GM18502 (cell line): Measurements from ENCODE around the gene ARID3C.

ENCODE experiments used
- ATAC-seq: cut with Tn5 transposase; IDR thresholded peaks from one replicate; pipeline ENCODE4 v1.9.1; 2021; ENCODE audit warnings: mild to moderate bottlenecking; ENCODE audit not compliant: unreplicated experiment, poor library complexity

ARID3C gene

GRCh38 chr9:34580358-34580757, 48.5 kb downstream of the ARID3C start:
- no peak for ATAC-seq

DNA sequence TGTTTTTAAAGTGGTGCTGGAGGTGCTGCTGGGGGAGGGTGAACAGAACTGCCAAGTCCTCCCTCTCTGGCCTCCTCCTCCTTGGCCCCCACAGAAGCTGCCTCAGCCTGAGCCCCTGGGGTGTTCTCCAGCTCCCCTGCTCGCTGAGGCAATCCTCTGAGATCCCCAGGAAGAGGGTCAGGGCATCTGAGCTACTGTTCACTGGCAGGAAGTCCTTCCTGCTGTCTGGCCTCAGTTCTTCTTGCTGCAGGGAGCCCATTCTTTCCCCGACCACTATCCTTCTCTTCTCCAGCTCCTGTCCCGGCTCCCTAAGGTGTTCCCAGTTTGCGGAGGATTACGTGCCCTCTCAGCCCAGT, 49.1 kb downstream of the ARID3C start:
- no peak for ATAC-seq

DNA sequence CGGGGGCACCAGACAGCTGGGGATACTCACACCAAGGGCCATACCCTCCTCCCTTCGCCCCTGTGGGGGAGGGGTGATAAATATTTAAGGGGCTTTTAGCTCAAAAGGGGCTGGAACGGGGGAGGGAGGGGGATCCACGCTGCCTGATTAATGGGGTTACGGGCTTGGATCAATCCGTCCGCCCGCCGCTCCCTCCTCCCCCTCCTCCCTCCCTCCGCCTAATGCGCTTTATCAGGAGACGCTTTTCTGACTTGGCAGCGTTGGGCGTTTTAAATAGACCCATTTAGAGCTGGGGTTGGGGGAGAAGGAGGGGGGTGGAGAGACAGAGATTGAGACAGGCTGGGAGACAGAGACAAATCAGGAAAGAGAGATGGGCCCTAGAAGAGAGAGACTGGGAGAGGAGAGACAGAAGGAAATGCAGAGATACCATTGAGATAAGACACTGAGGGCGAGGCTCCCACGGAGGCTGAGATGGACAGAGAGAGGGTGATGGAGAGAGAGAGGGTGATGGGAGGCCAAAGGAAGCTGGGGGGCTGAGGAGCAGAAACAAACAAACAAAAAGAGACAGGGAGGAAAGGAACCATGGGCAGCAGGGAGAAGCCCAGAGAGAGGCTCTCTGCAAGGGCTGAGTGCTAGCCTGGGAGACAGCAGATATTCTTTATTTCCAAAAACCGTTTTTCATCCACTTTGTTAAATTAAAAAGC, 49.6 kb downstream of the ARID3C start:
- no peak for ATAC-seq

DNA sequence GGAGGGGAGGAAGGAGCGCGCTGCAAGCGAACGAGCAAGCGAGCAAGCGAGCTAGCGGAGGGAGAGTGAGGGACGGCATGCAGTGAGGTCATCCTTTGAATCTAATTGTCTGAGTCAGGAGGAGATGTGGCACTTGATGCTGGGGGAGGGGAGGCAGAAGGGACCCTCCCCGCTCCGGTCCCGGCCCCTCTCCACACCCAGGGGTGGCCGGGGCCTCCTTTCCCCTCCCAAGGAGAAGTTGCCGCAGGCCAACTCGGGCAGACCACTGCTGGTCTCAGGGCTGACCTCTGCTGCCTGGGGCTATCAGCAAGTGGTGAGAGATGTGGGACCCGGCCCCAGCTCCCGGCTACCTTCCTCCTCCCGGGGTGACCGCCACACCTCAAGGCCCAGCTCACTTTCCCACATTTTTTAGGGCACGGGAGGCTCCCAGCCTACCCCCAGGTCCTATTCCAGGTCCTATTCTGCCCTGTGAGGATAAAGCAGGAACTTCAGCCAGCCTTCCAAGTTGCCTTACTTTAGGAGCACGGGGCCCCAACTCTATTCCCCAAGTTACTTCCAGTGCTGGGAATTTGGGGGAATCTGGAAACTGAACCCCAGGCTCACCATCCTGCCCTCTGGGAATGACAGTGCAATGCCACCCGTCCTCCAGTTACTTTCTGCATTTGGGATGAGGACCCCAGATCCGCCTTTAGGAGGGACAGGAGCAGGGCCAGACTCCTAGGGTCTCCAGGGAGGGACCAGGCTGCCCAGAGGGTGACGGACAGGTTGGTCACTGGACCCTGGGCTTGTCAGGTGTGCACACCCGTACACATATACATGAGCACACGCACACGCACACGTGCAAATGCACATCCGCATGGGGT, 50.4 kb downstream of the ARID3C start:
- no peak for ATAC-seq

DNA sequence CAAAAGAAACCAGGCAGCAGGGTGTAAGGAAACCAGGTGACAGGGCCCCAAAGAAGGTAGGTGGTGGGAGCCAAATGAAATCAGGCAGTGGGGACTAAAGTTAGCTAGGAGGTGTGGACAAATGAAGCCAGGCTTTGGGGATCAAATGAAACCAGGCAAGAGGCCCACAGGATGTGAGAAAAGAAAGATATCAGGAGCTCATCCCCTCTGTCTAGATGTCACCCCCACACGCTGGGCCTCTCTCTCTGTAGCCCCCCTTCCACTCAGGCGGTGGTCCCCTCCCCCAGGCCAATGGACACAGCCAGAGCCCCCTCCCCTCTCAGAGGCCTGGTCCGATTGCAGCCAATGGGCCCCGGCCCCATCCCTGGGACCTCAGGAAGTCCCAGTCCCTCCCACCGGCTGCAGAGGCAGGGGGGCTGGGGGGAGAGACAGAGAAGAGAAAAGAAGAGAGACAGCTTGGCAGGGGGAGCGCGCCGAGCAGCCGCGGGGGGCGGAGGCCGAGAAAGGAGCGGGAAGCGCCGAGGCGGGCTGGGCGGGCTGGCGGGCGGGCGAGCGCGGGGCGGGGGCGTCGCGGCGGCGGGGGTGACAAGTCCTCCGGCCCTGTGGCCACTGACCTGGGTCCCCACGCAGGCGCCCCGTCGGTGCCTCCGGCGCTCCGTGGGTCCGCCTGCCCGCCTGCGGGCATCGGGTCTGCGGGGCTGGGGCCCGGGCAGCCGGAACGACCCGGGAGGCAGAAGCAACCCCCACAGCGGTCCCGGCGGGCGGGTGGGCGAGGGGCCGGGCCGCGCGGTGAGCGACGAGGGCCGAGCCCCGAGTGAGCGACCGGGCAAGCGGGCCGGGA, 51.2 kb downstream of the ARID3C start:
- no peak for ATAC-seq

DNA sequence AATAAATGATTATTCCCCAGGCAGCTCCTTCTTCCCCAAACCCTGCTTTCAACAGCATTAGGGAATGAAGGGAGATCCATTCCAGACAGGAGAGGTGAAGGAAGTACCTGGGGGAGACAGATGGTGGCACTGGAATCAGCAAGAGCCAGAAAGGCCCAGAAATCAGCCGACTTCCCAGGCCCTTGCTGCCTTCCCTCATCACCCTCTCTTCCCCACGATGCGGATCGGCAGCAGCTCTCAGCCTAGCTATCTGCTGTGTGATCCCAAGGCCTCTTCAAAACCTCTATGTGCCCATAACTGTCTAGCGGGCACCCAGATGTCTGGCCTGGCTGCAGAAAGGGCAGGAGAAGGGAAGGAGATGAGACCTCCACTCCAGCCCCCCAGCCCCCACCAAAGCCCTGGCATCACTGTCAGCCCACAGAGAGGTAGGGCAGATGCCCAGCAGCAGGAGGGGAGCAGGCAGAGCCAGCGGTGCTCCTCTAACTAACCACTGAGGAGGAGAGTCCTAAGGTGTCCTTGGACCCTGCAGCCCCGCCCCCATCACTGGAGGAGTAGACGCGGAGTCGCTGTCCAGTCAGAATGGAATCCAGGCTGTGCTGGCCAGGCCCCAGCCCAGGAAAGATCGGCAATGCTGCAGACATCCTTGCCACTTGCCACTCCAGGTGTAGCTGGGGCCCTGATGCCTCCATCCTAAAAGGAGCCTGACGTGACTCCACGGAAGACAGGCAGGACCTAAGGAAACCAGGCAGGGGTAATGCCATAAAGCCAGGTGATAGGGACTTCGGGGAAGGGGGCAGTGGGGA, 52.1 kb downstream of the ARID3C start:
- no peak for ATAC-seq

- ATAC-seq = no peak
Observed at GRCh38 chr9:34575862-34576596, 52.8 kb downstream of the ARID3C start.

GRCh38 chr9:34575241-34575640, 53.6 kb downstream of the ARID3C start:
- no peak for ATAC-seq

GRCh38 chr9:34574571-34574970, 54.3 kb downstream of the ARID3C start:
- ATAC-seq = no peak

- ATAC-seq = no peak
Observed at GRCh38 chr9:34573599-34574325, 55.1 kb downstream of the ARID3C start.

- no peak for ATAC-seq
Observed at GRCh38 chr9:34572628-34573027, 56.2 kb downstream of the ARID3C start.

DNA sequence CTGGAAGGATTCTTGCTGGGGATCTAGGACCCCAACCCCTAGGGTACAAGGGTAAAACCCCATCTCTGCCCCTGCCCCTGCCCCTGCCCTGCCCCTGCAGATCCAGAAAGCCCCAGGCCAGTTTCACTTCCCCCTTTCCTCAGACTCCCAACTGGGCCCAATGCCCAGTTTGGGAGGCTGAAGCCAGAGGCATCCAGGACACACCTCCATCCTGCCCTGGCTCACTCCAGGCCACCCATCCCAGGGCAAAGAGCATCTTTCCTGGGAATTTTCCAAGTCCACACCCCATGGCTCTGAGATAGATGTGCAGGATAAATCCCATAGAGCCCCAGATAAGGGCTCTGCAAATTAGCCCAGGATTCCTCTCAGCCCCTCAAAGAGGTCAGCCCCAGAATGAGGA, 56.8 kb downstream of the ARID3C start:
- no peak for ATAC-seq

- ATAC-seq = no peak
Observed at GRCh38 chr9:34571481-34571810, 57.4 kb downstream of the ARID3C start.
